Measurements from ENCODE around the gene ZNF791.

The ZNF791 gene

DNA sequence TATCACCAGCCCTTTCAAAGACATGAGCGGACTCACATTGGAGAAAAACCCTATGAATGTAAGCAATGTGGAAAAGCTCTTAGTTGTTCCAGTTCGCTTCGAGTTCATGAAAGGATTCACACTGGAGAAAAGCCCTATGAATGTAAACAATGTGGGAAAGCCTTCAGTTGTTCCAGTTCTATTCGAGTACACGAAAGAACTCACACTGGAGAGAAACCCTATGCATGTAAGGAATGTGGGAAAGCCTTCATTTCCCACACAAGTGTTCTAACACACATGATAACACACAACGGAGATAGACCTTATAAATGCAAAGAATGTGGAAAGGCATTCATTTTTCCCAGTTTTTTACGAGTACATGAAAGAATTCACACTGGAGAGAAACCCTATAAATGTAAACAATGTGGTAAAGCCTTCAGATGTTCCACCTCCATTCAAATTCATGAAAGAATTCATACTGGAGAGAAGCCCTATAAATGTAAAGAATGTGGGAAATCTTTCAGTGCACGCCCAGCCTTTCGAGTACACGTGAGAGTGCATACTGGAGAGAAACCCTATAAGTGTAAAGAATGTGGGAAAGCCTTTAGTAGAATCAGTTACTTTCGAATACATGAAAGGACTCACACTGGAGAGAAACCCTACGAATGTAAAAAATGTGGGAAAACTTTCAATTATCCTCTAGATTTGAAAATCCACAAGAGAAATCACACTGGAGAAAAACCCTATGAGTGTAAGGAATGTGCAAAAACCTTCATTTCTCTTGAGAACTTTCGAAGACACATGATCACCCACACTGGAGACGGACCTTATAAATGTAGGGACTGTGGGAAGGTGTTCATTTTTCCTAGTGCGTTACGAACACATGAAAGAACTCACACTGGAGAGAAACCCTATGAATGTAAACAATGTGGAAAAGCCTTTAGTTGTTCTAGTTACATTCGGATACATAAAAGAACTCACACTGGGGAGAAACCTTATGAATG is 17.6 kb downstream of the ZNF791 start:
- H3K36me3 ChIP-seq (ENCODE audit: control insufficient read depth, insufficient read depth, low read length) = peaks cover 8% of the 10 kb centered on the region
- no peak overlapping the region for H3K4me2 ChIP-seq (ENCODE audit: low read length)
- TF ChIP-seq, protein P1, sequence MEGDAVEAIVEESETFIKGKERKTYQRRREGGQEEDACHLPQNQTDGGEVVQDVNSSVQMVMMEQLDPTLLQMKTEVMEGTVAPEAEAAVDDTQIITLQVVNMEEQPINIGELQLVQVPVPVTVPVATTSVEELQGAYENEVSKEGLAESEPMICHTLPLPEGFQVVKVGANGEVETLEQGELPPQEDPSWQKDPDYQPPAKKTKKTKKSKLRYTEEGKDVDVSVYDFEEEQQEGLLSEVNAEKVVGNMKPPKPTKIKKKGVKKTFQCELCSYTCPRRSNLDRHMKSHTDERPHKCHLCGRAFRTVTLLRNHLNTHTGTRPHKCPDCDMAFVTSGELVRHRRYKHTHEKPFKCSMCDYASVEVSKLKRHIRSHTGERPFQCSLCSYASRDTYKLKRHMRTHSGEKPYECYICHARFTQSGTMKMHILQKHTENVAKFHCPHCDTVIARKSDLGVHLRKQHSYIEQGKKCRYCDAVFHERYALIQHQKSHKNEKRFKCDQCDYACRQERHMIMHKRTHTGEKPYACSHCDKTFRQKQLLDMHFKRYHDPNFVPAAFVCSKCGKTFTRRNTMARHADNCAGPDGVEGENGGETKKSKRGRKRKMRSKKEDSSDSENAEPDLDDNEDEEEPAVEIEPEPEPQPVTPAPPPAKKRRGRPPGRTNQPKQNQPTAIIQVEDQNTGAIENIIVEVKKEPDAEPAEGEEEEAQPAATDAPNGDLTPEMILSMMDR (IDR thresholded peaks at IDR 0.05) = no peak
- no peak overlapping the region for H2AFZ ChIP-seq
- H3K4me3 ChIP-seq (ENCODE audit: low read depth, low read length) = no peak overlapping the region
- no peaks in the 10 kb centered on the region for H3K27me3 ChIP-seq (ENCODE audit: control insufficient read depth, insufficient read depth, low read length)
- peaks cover 33% of the 10 kb centered on the region for H3K79me2 ChIP-seq
- H3K4me1 ChIP-seq = no peaks in the 10 kb centered on the region
- H3K9me3 ChIP-seq (ENCODE audit: control insufficient read depth, low read length) = peaks cover 5% of the 10 kb centered on the region
- H3K9ac ChIP-seq = no peak overlapping the region
- no peak overlapping the region for H3K27ac ChIP-seq

DNA sequence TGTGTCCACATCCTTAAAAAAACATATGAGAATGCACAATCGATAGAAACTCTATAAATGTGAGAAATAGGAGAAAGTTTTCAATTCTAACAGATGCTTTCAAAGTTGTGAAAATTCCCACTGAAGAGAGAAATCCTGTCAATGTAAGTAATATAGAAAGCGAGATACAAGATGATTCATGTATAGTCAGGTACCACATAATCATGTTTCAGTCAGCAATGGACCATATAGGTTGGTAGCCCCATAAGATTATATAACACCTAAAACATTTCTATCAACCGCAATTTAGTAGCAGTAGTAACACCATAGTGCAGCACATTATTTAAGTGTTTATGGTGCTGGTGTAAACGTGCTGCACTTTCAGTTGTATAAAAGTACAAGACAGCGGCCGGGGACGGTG is 18.5 kb downstream of the ZNF791 start:
- H3K79me2 ChIP-seq = peaks cover 29% of the 10 kb centered on the region
- H3K9ac ChIP-seq = no peak overlapping the region
- H3K4me1 ChIP-seq = no peaks in the 10 kb centered on the region
- H3K36me3 ChIP-seq (ENCODE audit: control insufficient read depth, insufficient read depth, low read length) = peaks cover 8% of the 10 kb centered on the region
- H3K27me3 ChIP-seq (ENCODE audit: control insufficient read depth, insufficient read depth, low read length) = no peaks in the 10 kb centered on the region
- TF ChIP-seq, protein P1 (IDR thresholded peaks at IDR 0.05) = no peak
- no peak overlapping the region for H3K27ac ChIP-seq
- no peak overlapping the region for H2AFZ ChIP-seq
- H3K4me2 ChIP-seq (ENCODE audit: low read length) = no peak overlapping the region
- no peak overlapping the region for H3K4me3 ChIP-seq (ENCODE audit: low read depth, low read length)
- H3K9me3 ChIP-seq (ENCODE audit: control insufficient read depth, low read length) = peaks cover 5% of the 10 kb centered on the region

DNA sequence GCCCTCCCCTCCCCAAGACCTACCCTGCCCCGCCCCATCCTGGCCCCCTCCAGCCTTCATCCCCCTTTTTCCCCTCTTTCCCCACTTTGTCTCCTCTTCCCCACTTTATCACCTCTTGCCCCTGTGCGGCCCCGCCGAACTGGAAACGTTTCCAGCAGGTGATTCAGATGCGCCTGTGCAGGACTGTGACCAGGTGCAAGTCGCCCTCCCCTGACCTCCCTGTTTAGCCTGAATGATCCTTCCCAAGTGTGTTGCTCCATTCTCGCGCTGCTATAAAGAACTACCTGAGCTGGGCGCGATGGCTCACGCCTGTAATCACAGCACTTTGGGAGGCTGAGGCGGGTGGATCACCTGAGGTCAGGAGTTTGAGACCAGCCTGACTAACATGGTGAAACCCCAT is 25.9 kb downstream of the ZNF791 start:
- Histone ChIP-seq H3K9me3 (ENCODE audit: control insufficient read depth, low read length) (no peaks in the 10 kb centered on the region), H3K27ac (no peak overlapping the region), H3K27me3 (ENCODE audit: control insufficient read depth, insufficient read depth, low read length) (no peaks in the 10 kb centered on the region), H3K4me3 (ENCODE audit: low read depth, low read length) (no peak overlapping the region), H3K9ac (no peak overlapping the region), H3K79me2 (peaks cover 3% of the 10 kb centered on the region), H3K4me1 (peaks cover 3% of the 10 kb centered on the region), H3K4me2 (ENCODE audit: low read length) (no peak overlapping the region), H3K36me3 (ENCODE audit: control insufficient read depth, insufficient read depth, low read length) (no peaks in the 10 kb centered on the region), H2AFZ (no peak overlapping the region)
- TF ChIP-seq, protein P1 (IDR thresholded peaks at IDR 0.05) = no peak

DNA sequence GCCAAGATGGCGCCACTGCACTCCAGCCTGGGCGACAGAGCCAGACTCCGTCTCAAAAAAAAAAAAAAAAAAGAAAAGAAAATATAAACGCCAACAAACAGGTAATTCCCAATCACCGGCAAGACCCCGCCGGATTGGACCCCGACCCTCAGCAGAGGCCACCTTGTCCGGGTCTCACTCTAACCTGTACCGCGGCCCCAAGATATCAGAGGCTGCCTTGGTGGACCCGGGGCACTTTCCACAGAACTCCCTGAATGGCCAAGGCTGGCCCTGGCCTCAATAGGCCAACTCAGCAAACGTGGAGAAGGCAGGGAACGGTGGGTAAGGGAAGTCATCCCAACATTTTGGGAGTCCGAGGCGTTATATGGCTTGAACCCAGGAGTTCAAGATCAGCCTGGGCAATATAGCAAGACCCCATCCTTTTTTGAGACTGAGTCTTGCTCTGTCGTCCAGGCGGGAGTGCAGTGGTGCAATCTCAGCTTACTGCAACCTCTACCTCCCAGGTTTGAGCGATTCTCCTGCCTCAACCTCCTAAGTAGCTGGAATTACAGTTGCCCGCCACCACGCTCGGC is 28.0 kb downstream of the ZNF791 start:
- H3K36me3 ChIP-seq (ENCODE audit: control insufficient read depth, insufficient read depth, low read length) = no peaks in the 10 kb centered on the region
- no peak overlapping the region for H3K4me3 ChIP-seq (ENCODE audit: low read depth, low read length)
- TF ChIP-seq, protein P1 (IDR thresholded peaks at IDR 0.05) = no peak
- no peaks in the 10 kb centered on the region for H3K9me3 ChIP-seq (ENCODE audit: control insufficient read depth, low read length)
- no peak overlapping the region for H3K27ac ChIP-seq
- H3K27me3 ChIP-seq (ENCODE audit: control insufficient read depth, insufficient read depth, low read length) = no peaks in the 10 kb centered on the region
- no peak overlapping the region for H3K4me2 ChIP-seq (ENCODE audit: low read length)
- no peak overlapping the region for H2AFZ ChIP-seq
- H3K79me2 ChIP-seq = peaks cover 3% of the 10 kb centered on the region
- H3K9ac ChIP-seq = no peak overlapping the region
- H3K4me1 ChIP-seq = peaks cover 3% of the 10 kb centered on the region

All from parathyroid adenoma (tissue), 2 donors.